H1 (cell line): ENCODE measurements around the gene IKBIP. TPM values are rescaled to one million over a fixed set of nuclear protein-coding genes. Genes with fewer than 3 reads are reported as not detected.

Experiments used
- ATF3 ChIP-seq: IDR thresholded peaks from 2 replicates; pipeline ENCODE4 v1.6.1; 2011; ENCODE audit warnings: low read depth, mild to moderate bottlenecking, low read length; ENCODE audit not compliant: insufficient read depth
- CEBPB ChIP-seq: IDR thresholded peaks from 2 replicates; pipeline ENCODE4 v1.6.1; 2012; ENCODE audit warnings: low read depth, low read length
- E2F6 ChIP-seq: IDR thresholded peaks from 2 replicates; pipeline ENCODE4 v1.6.1; 2012; ENCODE audit warnings: inconsistent platforms
- FOSL1 ChIP-seq: IDR thresholded peaks from 2 replicates; pipeline ENCODE4 v1.6.1; 2011; ENCODE audit warnings: mild to moderate bottlenecking, low read depth, low read length, moderate library complexity; ENCODE audit not compliant: insufficient read depth
- GABPA ChIP-seq: IDR thresholded peaks from 2 replicates; pipeline ENCODE4 v1.6.1; 2011; ENCODE audit warnings: mild to moderate bottlenecking, low read length, moderate library complexity, borderline replicate concordance; ENCODE audit not compliant: insufficient read depth
- JUN ChIP-seq: IDR thresholded peaks from 2 replicates; pipeline ENCODE4 v1.6.1; 2011; ENCODE audit warnings: low read depth, mild to moderate bottlenecking, improper control_type of control experiment, low read length
- KDM5A ChIP-seq: fragments of 200-600 bp; IDR thresholded peaks from 2 replicates; pipeline ENCODE4 v1.7.1; 2012; ENCODE audit warnings: mild to moderate bottlenecking, low read length, inconsistent platforms, mixed read lengths
- MAFK ChIP-seq: IDR thresholded peaks from 2 replicates; pipeline ENCODE4 v1.6.1; 2012; ENCODE audit warnings: low read depth, mild to moderate bottlenecking, improper control_type of control experiment, low read length
- POLR2AphosphoS5 ChIP-seq: IDR thresholded peaks from 2 replicates; pipeline ENCODE4 v1.6.1; 2011; ENCODE audit warnings: low read depth, low read length
- SP1 ChIP-seq: IDR thresholded peaks from 2 replicates; pipeline ENCODE4 v1.6.1; 2011; ENCODE audit warnings: low read depth, low read length
- TCF12 ChIP-seq: IDR thresholded peaks from 2 replicates; pipeline ENCODE4 v1.6.1; 2011; ENCODE audit warnings: low read depth, mild to moderate bottlenecking, low read length
- ZNF274 ChIP-seq: IDR thresholded peaks from 2 replicates; pipeline ENCODE4 v1.7.0; 2012; ENCODE audit warnings: low read length, borderline replicate concordance; ENCODE audit errors: extremely low read depth
- polyA plus RNA-seq, 7 experiments: library from polyadenylated mRNA; depleted of rRNA in 3 of 7; stranded (reverse) in 5 of 7; unstranded in 2 of 7; fragments of >200 nt in 5 of 7; fragments of 200-250 nt in 2 of 7; gene quantifications; 1 replicate in 5 of 7; 2 replicates in 1 of 7; 4 replicates in 1 of 7; pipeline versions ENCODE4 v1.2.1 to v1.2.3, GENCODE V29; 2011 to 2013; ENCODE audit warnings: missing spikeins in 2 of 7, mixed read lengths in 2 of 7
- total RNA-seq: library from RNA; stranded (reverse); fragmentation: NEBNext Ultra II Directional; extraction: Animal tissue kit (Norgen Biotek cat#: 25700); gene quantifications from 2 replicates; pipeline ENCODE4 v1.2.1, GENCODE V29; 2021

Gene IKBIP
- total and polyA plus RNA-seq, 2 of the 8 experiments (the other 6 are each of a cell fraction or from before 2014, with no cell fraction given), result 2.7 to 12.4 TPM

GRCh38 chr12:98593351-98594049 lies 51.1 kb downstream of the IKBIP start, which contains the start of gene SLC25A3 (continued):
- peak; percentile 45; the same call in 1 of the 2 replicates for TF ChIP-seq ATF3
- peak; percentile 80 for TF ChIP-seq FOSL1
- TF ChIP-seq ZNF274, result no peak
- TF ChIP-seq GABPA, result no peak
- 0 out of 2 replicates have a peak, but pooled peaks have one; percentile 46 for TF ChIP-seq KDM5A
- no peak for TF ChIP-seq TCF12
- TF ChIP-seq MAFK, result no peak
- TF ChIP-seq E2F6, result no peak
- no peak for TF ChIP-seq JUN
- peak; percentile 92 for TF ChIP-seq SP1
- TF ChIP-seq POLR2AphosphoS5, result peak; percentile 100
- TF ChIP-seq CEBPB, result no peak
